Liver (tissue), 9 donors: ENCODE results near the gene ZNF99. TPM values are rescaled to one million over a fixed set of nuclear protein-coding genes. Genes with fewer than 3 reads are reported as not detected.

Experiments used
- DNase-seq: peaks from one replicate; pipeline ENCODE4 v3.0.0-alpha.2; 2017; ENCODE audit warnings: low spot score
- H3K27ac ChIP-seq, 2 donors: one replicate each; pipeline ENCODE4 v1.7.0; 2013; ENCODE audit warnings: inconsistent platforms in 2 of 2, low read length in 2 of 2, control low read depth in 1 of 2, low read depth in 1 of 2, mild to moderate bottlenecking in 1 of 2
- H3K27me3 ChIP-seq, 4 donors: one replicate each; pipeline versions ENCODE4 v1.6.1 to v1.7.0; 2013; ENCODE audit warnings: low read length in 3 of 4, inconsistent platforms in 1 of 4, mild to moderate bottlenecking in 1 of 4, moderate library complexity in 1 of 4; ENCODE audit not compliant: control insufficient read depth in 4 of 4, insufficient read depth in 4 of 4
- H3K36me3 ChIP-seq, 4 donors: one replicate each; pipeline versions ENCODE4 v1.6.1 to v1.7.0; 2013; ENCODE audit warnings: low read length in 3 of 4, mild to moderate bottlenecking in 3 of 4, low read depth in 1 of 4, moderate library complexity in 1 of 4; ENCODE audit not compliant: control insufficient read depth in 4 of 4, insufficient read depth in 3 of 4
- H3K4me1 ChIP-seq, 4 donors: one replicate each; pipeline versions ENCODE4 v1.6.1 to v1.7.0; 2013; ENCODE audit warnings: low read length in 3 of 4, mild to moderate bottlenecking in 3 of 4, moderate library complexity in 1 of 4; ENCODE audit not compliant: control insufficient read depth in 4 of 4, insufficient read depth in 4 of 4
- H3K4me3 ChIP-seq, 3 donors: one replicate each; pipeline versions ENCODE4 v1.6.1 to v1.7.0; 2013; ENCODE audit warnings: low read length in 3 of 3, control low read depth in 1 of 3, low read depth in 1 of 3, mild to moderate bottlenecking in 1 of 3
- H3K9ac ChIP-seq, 2 donors: one replicate each; pipeline ENCODE4 v1.7.0; 2013; ENCODE audit warnings: low read length in 2 of 2, mild to moderate bottlenecking in 2 of 2, moderate library complexity in 2 of 2, control low read depth in 1 of 2, low read depth in 1 of 2
- H3K9me3 ChIP-seq, 4 donors: one replicate each; pipeline versions ENCODE4 v1.6.1 to v1.7.0; 2013; ENCODE audit warnings: low read length in 3 of 4; ENCODE audit not compliant: control insufficient read depth in 4 of 4
- EGR1 ChIP-seq, 2 donors: IDR thresholded peaks; 2 replicates each; pipeline ENCODE4 v1.6.1; 2016 to 2018; ENCODE audit warnings: antibody characterized with exemption in 2 of 2, low read depth in 2 of 2
- FOXA1 ChIP-seq: IDR thresholded peaks from 2 replicates; pipeline ENCODE4 v1.6.1; 2016; ENCODE audit warnings: antibody characterized with exemption
- FOXA2 ChIP-seq: IDR thresholded peaks from 2 replicates; pipeline ENCODE4 v1.6.1; 2016; ENCODE audit warnings: antibody characterized with exemption
- GABPA ChIP-seq, 2 donors: IDR thresholded peaks in 1 of 2; conservative IDR thresholded peaks in 1 of 2; 2 replicates each; pipeline ENCODE4 v1.6.1; 2016; ENCODE audit warnings: antibody characterized with exemption in 2 of 2, mild to moderate bottlenecking in 1 of 2, moderate library complexity in 1 of 2
- HNF4A ChIP-seq, 2 donors: conservative IDR thresholded peaks; 2 replicates each; pipeline ENCODE4 v1.6.1; 2016; ENCODE audit warnings: antibody characterized with exemption in 2 of 2, mild to moderate bottlenecking in 2 of 2
- HNF4G ChIP-seq: IDR thresholded peaks from 2 replicates; pipeline ENCODE4 v1.6.1; 2016; ENCODE audit warnings: antibody characterized with exemption
- JUND ChIP-seq, 2 donors: IDR thresholded peaks; 2 replicates each; pipeline ENCODE4 v1.6.1; 2016; ENCODE audit warnings: antibody characterized with exemption in 2 of 2
- NR2F2 ChIP-seq: IDR thresholded peaks from 2 replicates; pipeline ENCODE4 v1.6.1; 2016; ENCODE audit warnings: antibody characterized with exemption
- RAD21 ChIP-seq, 2 donors: IDR thresholded peaks; 2 replicates each; pipeline ENCODE4 v1.6.1; 2016; ENCODE audit warnings: antibody characterized with exemption in 2 of 2, mild to moderate bottlenecking in 2 of 2
- REST ChIP-seq: IDR thresholded peaks from 2 replicates; pipeline ENCODE4 v1.6.1; 2016; ENCODE audit warnings: antibody characterized with exemption, mild to moderate bottlenecking
- RXRA ChIP-seq, 2 donors: IDR thresholded peaks; 2 replicates each; pipeline ENCODE4 v1.6.1; 2017 to 2018; ENCODE audit warnings: antibody characterized with exemption in 2 of 2, mild to moderate bottlenecking in 1 of 2
- TAF1 ChIP-seq: conservative IDR thresholded peaks from 2 replicates; pipeline ENCODE4 v1.6.1; 2016; ENCODE audit warnings: antibody characterized with exemption, mild to moderate bottlenecking
- YY1 ChIP-seq: IDR thresholded peaks from 2 replicates; pipeline ENCODE4 v1.6.1; 2016; ENCODE audit warnings: antibody characterized with exemption, mild to moderate bottlenecking
- WGBS: extraction: QIAGEN DNeasy Blood & Tissue Kit; methylation state at CpG from one replicate; pipeline ENCODE4 v1.1.7; 2013; 5-methylcytosine and 5-hydroxymethylcytosine counted together
- polyA plus RNA-seq, 2 donors: library from polyadenylated mRNA; stranded (reverse) in 1 of 2; unstranded in 1 of 2; fragments of 200-250 nt in 1 of 2; fragments of >200 nt in 1 of 2; fragmentation: Nextera tagmentation in 1 of 2; extraction: Ambion mirVana in 1 of 2; gene quantifications; one replicate each; pipeline versions ENCODE4 v1.2.1 to v1.2.3, GENCODE V29; 2013 to 2015
- total RNA-seq, 2 donors: library from RNA; depleted of rRNA; stranded (reverse); fragments of >200 nt; gene quantifications; one replicate each; pipeline ENCODE4 v1.2.3, GENCODE V29; 2014
- TF ChIP-seq, protein P1 (sequence below): fragments of 150-350 bp; IDR thresholded peaks from 2 replicates; pipeline ENCODE4 v1.5.1; 2017; ENCODE audit warnings: improper control_type of control experiment, low read depth, low read length; ENCODE audit not compliant: missing input control
- TF ChIP-seq, protein P2 (sequence below): IDR thresholded peaks from 2 replicates; pipeline ENCODE4 v1.6.1; 2016; ENCODE audit warnings: antibody characterized with exemption
- TF ChIP-seq, protein P3 (sequence below): IDR thresholded peaks from 2 replicates; pipeline ENCODE4 v1.6.1; 2016; ENCODE audit warnings: antibody characterized with exemption
- donor health status: healthy.
- donor health status: healthy.
- donor health status: healthy.
- donor health status: healthy.
- donor health status: healthy.

Gene ZNF99
- total RNA-seq (under 1 TPM in 1 of 2 donors, not detected in 1; 0.09 TPM), polyA plus RNA-seq (under 1 TPM in 1 of 2 donors, not detected in 1; 0.01 TPM)

DNA sequence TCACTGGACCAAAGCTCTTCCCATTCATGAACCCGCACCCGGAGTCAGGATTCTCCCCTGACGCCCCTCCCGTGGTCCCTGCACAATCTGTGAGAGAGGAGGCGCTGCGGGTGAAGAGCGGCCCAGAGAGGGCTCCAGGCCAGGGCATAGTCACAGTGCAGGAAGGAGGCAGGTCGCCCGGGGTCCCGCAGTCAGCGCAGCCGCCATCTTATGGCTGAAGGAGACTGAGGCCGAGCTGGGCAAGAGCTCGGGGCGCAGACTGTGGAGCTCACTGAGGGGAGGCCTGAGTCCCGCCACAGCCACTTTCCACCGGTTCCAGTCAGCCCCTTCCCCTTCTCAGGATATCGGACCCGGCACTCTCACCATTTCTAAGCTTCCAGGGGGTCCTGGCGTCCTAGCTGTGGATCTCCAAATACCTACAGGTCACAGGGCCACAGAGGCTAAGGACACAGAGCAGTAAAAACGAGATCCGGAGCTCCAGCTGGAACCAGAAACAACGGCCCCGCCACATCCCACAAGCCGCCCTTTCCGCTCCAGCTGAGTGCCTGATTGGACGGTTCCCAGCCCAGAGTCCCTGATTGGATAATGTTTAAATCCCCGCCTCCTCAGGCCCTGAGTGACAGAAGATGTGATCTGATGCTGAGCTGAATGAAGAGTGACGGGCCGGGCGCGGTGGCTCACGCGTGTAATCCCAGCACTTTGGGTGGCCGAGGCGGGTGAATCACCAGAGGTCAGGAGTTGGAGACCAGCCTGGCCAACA is at the start of gene ZNF99:
Gene ZNF99 (minus strand): TSS at position 501 of the 760 bp plus-strand sequence. CDS start 135 bp downstream, at position 366.
- Histone ChIP-seq H3K4me1 (no peaks in the 10 kb centered on the region), H3K9me3 (peaks cover 0 to 8% (median 2%) of the 10 kb centered on the region in 4 donors), H3K27me3 (no peaks in the 10 kb centered on the region), H3K4me3 (peak within 1 kb of the TSS in 2 of 3 donors; percentile 10 to 54), H3K36me3 (no peaks in the 10 kb centered on the region), H3K27ac (no peak within 1 kb of the TSS), H3K9ac (no peak within 1 kb of the TSS)
- DNase-seq = peak; percentile 37
- WGBS = 10% methylated on average over 36 of the region's 36 CpGs
- TF ChIP-seq, protein P1, sequence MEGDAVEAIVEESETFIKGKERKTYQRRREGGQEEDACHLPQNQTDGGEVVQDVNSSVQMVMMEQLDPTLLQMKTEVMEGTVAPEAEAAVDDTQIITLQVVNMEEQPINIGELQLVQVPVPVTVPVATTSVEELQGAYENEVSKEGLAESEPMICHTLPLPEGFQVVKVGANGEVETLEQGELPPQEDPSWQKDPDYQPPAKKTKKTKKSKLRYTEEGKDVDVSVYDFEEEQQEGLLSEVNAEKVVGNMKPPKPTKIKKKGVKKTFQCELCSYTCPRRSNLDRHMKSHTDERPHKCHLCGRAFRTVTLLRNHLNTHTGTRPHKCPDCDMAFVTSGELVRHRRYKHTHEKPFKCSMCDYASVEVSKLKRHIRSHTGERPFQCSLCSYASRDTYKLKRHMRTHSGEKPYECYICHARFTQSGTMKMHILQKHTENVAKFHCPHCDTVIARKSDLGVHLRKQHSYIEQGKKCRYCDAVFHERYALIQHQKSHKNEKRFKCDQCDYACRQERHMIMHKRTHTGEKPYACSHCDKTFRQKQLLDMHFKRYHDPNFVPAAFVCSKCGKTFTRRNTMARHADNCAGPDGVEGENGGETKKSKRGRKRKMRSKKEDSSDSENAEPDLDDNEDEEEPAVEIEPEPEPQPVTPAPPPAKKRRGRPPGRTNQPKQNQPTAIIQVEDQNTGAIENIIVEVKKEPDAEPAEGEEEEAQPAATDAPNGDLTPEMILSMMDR = no peak
- TF ChIP-seq, protein P2, sequence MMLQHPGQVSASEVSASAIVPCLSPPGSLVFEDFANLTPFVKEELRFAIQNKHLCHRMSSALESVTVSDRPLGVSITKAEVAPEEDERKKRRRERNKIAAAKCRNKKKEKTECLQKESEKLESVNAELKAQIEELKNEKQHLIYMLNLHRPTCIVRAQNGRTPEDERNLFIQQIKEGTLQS = no peak
- TF ChIP-seq REST = no peak
- TF ChIP-seq GABPA (IDR thresholded peaks at IDR 0.05 in 1 of 2, conservative IDR thresholded peaks at IDR 0.05 in 1 of 2) = no peak

DNA sequence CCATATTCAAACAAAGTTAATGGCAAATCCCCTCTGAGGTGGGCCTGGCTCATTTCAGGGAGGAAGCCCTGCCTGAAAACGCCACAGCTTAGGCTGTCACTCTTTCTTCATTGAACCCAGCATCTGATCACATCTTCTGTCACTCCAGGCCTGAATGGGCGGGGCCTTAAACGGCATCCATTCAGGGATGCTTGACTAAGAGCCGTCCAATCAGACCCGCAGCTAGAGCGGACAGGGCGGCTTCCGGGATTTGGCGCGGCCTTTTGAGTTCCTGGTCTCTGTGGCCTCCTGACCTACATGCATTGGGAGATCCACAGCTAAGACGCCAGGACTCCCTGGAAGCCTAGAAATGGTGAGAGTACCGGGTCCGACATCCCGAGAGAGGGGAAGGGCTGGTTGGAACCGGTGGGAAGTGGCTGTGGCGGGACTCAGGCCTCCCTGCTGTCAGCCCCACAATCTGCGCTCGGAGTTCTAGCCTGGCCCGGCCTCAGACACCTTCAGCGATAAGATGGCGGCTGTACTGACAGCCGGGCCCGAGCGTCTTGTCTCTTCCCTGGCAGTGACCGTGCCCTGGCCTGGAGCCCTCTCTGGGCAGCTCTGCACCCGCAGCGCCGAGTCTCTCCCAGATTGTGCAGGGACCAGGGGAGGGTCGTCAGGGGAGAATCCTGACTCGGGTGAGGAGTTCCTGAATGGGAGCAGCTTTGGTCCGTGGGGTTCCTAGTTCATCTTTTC is 48.2 kb upstream of the ZNF99 start, which contains the start of gene ZNF723:
Gene ZNF723 (plus strand): TSS at position 261 of the 732 bp plus-strand sequence. CDS start 89 bp downstream, at position 350.
- Histone ChIP-seq H3K4me3 (peak within 1 kb of the TSS in 1 of 3 donors; percentile 17), H3K4me1 (no peaks in the 10 kb centered on the region), H3K27ac (no peak within 1 kb of the TSS), H3K27me3 (no peaks in the 10 kb centered on the region), H3K36me3 (no peaks in the 10 kb centered on the region), H3K9ac (no peak within 1 kb of the TSS), H3K9me3 (peaks cover 0 to 17% (median 11%) of the 10 kb centered on the region in 4 donors)
- 15% methylated on average over 31 of the region's 31 CpGs for WGBS
- no peak for DNase-seq
- TF ChIP-seq JUND (IDR thresholded peaks at IDR 0.05) (no peak), RAD21 (IDR thresholded peaks at IDR 0.05) (no peak), REST (no peak), GABPA (IDR thresholded peaks at IDR 0.05 in 1 of 2, conservative IDR thresholded peaks at IDR 0.05 in 1 of 2) (no peak), FOXA2 (no peak), NR2F2 (no peak), EGR1 (IDR thresholded peaks at IDR 0.05; ENCODE audit: low read depth in 2 of 2) (no peak), HNF4G (no peak), YY1 (no peak), HNF4A (conservative IDR thresholded peaks at IDR 0.05) (no peak), FOXA1 (no peak), RXRA (IDR thresholded peaks at IDR 0.05) (no peak), TAF1 (no peak)
- TF ChIP-seq, protein P3, sequence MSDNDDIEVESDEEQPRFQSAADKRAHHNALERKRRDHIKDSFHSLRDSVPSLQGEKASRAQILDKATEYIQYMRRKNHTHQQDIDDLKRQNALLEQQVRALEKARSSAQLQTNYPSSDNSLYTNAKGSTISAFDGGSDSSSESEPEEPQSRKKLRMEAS = no peak
- TF ChIP-seq, protein P2 = no peak
- TF ChIP-seq, protein P1 = no peak
